ENCODE data around the gene RFC1. TPM values are rescaled to one million over a fixed set of nuclear protein-coding genes. Genes with fewer than 3 reads are reported as not detected.
"Not testable (repeated sequence)": the region's sequence is repeated elsewhere in the genome, so short reads cannot be mapped to it uniquely, and the experiment has no call there.

Gene RFC1
- total RNA-seq, 1 experiment from 2014 or later, result 65.7 TPM

GRCh38 chr4:39278476-39278875, 87.7 kb downstream of the RFC1 start:
- no peak overlapping the region for H3K4me2 ChIP-seq
- no peaks in the 10 kb centered on the region for H4K20me1 ChIP-seq (ENCODE audit: insufficient read depth)
- no peaks in the 10 kb centered on the region for H3K27me3 ChIP-seq (ENCODE audit: insufficient read depth, low read depth)
- H3K79me2 ChIP-seq (ENCODE audit: low read depth), result no peaks in the 10 kb centered on the region
- H3K9me2 ChIP-seq (ENCODE audit: insufficient read depth), result no peaks in the 10 kb centered on the region
- H3K27ac ChIP-seq, result no peak overlapping the region
- no TSS peak for BruUV-seq (replicated peaks)
- no peak for DNase-seq
- POLR2A ChIA-PET (ENCODE audit: unreplicated experiment), result no interaction called here
- H3K4me1 ChIP-seq (replicated peaks; ENCODE audit: insufficient read depth), result no peaks in the 10 kb centered on the region
- intact Hi-C loops (cut with micrococcal nuclease; ENCODE audit: unreplicated experiment), result no loop called here
- no peaks in the 10 kb centered on the region for H3F3A ChIP-seq (ENCODE audit: insufficient read depth, low read depth)
- no peaks in the 10 kb centered on the region for H3K36me3 ChIP-seq (ENCODE audit: low read depth)
- no peak overlapping the region for H3K4me3 ChIP-seq
- TF ChIP-seq EZH2 (IDR thresholded peaks at IDR 0.05; ENCODE audit: low read depth), result no peak
- no peak for TF ChIP-seq CTCF (conservative IDR thresholded peaks at IDR 0.05)
- CTCF ChIA-PET, result no interaction called here
- H2AFZ ChIP-seq, result no peak overlapping the region
- H3K9me3 ChIP-seq (ENCODE audit: insufficient read depth, low read depth), result no peaks in the 10 kb centered on the region

GRCh38 chr4:39277661-39278060, 88.5 kb downstream of the RFC1 start:
- BruUV-seq (replicated peaks); H2AFZ ChIP-seq; H3F3A ChIP-seq (ENCODE audit: insufficient read depth, low read depth); H3K9me3 ChIP-seq (ENCODE audit: insufficient read depth, low read depth); H3K4me1 ChIP-seq (replicated peaks; ENCODE audit: insufficient read depth); CTCF ChIA-PET; H3K27ac ChIP-seq; H3K4me2 ChIP-seq; intact Hi-C loops (cut with micrococcal nuclease; ENCODE audit: unreplicated experiment); H4K20me1 ChIP-seq (ENCODE audit: insufficient read depth); H3K4me3 ChIP-seq; DNase-seq; H3K79me2 ChIP-seq (ENCODE audit: low read depth); H3K9me2 ChIP-seq (ENCODE audit: insufficient read depth); H3K36me3 ChIP-seq (ENCODE audit: low read depth); H3K27me3 ChIP-seq (ENCODE audit: insufficient read depth, low read depth); POLR2A ChIA-PET (ENCODE audit: unreplicated experiment): not testable (repeated sequence)

- Histone ChIP-seq H3K36me3 (ENCODE audit: low read depth) (no peaks in the 10 kb centered on the region), H4K20me1 (ENCODE audit: insufficient read depth) (no peaks in the 10 kb centered on the region), H3K79me2 (ENCODE audit: low read depth) (no peaks in the 10 kb centered on the region), H2AFZ (no peak overlapping the region), H3F3A (ENCODE audit: insufficient read depth, low read depth) (no peaks in the 10 kb centered on the region), H3K27ac (no peak overlapping the region), H3K9me2 (ENCODE audit: insufficient read depth) (no peaks in the 10 kb centered on the region), H3K27me3 (ENCODE audit: insufficient read depth, low read depth) (no peaks in the 10 kb centered on the region), H3K9me3 (ENCODE audit: insufficient read depth, low read depth) (no peaks in the 10 kb centered on the region), H3K4me3 (no peak overlapping the region), H3K4me1 (replicated peaks; ENCODE audit: insufficient read depth) (no peaks in the 10 kb centered on the region), H3K4me2 (no peak overlapping the region)
- TF ChIP-seq CTCF (conservative IDR thresholded peaks at IDR 0.05), result no peak
- TF ChIP-seq EZH2 (IDR thresholded peaks at IDR 0.05; ENCODE audit: low read depth), result no peak
- ChIA-PET CTCF (no interaction called here), POLR2A (ENCODE audit: unreplicated experiment) (no interaction called here)
- DNase-seq, result no peak
- no TSS peak for BruUV-seq (replicated peaks)
- intact Hi-C loops (cut with micrococcal nuclease; ENCODE audit: unreplicated experiment), result no loop called here
These were observed 91.7 kb downstream of the RFC1 start for GRCh38 chr4:39274503-39274902.

- H3K27ac ChIP-seq, result no peak overlapping the region
- H3K9me3 ChIP-seq (ENCODE audit: insufficient read depth, low read depth), result no peaks in the 10 kb centered on the region
- no peaks in the 10 kb centered on the region for H3K9me2 ChIP-seq (ENCODE audit: insufficient read depth)
- H2AFZ ChIP-seq, result no peak overlapping the region
- H3K4me3 ChIP-seq, result no peak overlapping the region
- no peaks in the 10 kb centered on the region for H4K20me1 ChIP-seq (ENCODE audit: insufficient read depth)
- peaks cover 6% of the 10 kb centered on the region; the same call in 1 of the 2 replicates for H3K4me1 ChIP-seq (replicated peaks; ENCODE audit: insufficient read depth)
- H3F3A ChIP-seq (ENCODE audit: insufficient read depth, low read depth), result no peaks in the 10 kb centered on the region
- ChIA-PET CTCF (no interaction called here), POLR2A (ENCODE audit: unreplicated experiment) (no interaction called here)
- no peak for TF ChIP-seq CTCF (conservative IDR thresholded peaks at IDR 0.05)
- H3K4me2 ChIP-seq, result no peak overlapping the region
- no TSS peak for BruUV-seq (replicated peaks)
- intact Hi-C loops (cut with micrococcal nuclease; ENCODE audit: unreplicated experiment), result no loop called here
- H3K79me2 ChIP-seq (ENCODE audit: low read depth), result no peaks in the 10 kb centered on the region
- no peaks in the 10 kb centered on the region for H3K36me3 ChIP-seq (ENCODE audit: low read depth)
- DNase-seq, result no peak
- H3K27me3 ChIP-seq (ENCODE audit: insufficient read depth, low read depth), result no peaks in the 10 kb centered on the region
These were observed 102.3 kb downstream of the RFC1 start for GRCh38 chr4:39263895-39264294.
